ENCODE results near the gene CLEC4D.
A peak's percentile ranks its signal among the peaks of the same experiment; 100 is the strongest.
"Not testable (repeated sequence)": the region's sequence is repeated elsewhere in the genome, so short reads cannot be mapped to it uniquely, and the experiment has no call there.

Gene CLEC4D

DNA sequence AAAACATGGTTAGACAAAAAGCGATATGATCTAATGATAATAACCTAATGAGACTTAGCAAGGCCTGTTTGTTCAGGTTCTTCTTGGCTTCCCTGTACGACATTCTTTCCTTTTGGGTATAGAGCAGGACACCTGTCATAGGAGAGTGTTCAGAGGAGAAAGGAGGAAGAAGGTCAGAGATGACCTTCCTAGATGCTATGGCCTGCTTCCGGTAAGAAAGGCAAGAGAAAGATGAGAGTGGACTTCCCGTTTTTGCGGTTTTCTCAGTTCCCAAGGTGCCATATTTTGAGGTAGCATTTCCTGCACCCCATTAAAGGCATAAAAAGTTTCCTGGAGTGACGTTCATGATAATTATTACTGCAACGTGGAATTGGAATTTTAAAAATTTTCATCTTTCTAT is 18.7 kb downstream of the CLEC4D start:
- DNase-seq (ENCODE audit: low read depth) = no peak

DNA sequence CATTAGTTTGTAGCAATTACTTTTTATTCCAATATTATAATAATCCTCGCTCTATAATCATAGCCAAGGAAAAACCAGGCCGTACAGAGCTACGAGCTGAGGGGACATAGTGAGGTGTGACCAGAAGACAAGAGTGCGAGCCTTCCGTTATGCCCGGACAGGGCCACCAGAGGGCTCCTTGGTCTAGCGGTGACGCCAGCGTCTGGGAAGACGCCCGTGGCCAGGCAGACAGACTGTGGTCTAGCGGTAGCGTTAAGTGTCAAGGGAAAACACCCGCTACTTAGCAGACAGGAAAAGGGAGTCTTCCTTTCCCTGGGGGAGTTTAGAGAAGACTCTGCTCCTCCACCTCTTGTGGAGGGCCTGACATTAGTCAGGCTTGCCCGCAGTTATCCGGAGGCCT is 24.5 kb downstream of the CLEC4D start:
- not testable (repeated sequence) for DNase-seq (ENCODE audit: low read depth)

DNA sequence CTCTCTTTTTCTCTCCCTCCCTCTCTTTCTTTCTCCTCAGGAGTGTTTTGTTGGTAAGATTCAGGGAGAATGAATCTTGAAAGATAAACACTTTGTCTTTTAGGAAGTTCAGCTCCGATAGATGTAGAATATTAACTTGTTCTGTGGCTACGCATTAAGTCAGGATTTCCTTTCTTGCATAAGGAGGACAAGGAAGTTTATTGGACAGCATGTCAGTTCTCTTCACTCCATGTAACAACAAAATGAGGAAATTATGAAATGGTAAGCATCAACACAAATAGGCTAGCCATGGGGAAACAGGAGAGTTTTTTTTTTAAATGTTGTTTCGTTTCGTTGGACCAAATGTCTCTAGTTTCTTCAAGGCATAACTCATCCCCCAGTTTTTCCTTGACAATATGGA is 27.5 kb downstream of the CLEC4D start, which contains the start of gene CLEC4E:
CLEC4E (minus strand) TSS at position 75 of the 400 bp plus-strand sequence. CDS start 108 bp downstream, outside the sequence.
- DNase-seq (ENCODE audit: low read depth) = not testable (repeated sequence)

DNA sequence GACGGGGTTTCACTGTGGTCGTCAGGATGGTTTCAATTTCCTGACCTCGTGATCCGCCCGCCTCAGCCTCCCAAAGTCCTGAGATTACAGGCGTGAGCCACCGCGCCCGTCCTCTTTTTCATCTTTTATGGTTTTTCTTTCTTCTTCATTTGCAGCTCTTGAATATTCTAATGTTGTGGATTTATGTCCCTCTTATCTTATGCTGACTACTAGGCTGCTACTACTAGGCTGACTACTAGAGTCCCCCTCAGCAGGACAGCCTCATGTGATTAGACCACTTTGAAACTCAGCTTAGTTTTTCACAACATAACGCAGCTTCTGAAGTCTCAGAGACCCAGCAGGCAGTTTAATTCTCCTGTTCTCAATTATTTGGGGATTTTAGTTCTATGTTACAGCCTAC is 28.3 kb downstream of the CLEC4D start:
- DNase-seq (ENCODE audit: low read depth) = no peak

DNA sequence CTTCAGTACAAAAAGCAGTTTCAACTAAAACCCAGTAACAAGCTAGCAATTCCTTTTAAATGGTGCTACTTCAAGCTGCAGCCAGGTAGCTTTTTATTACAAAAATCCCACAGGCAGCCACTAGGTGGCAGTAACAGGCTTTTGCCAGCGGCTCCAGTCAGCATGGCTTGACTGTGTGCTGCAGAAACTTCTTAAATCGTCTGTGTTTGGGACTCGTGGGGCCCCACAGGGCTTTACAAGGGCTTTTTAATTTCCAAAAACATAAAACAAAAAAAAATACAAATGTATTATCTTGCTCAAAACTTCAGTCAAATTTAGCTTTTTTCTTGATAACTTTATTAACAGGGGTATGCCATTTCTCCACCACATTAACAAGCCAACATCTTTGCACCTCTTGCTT is 31.0 kb downstream of the CLEC4D start:
- peak; percentile 22 for DNase-seq (ENCODE audit: low read depth)

DNA sequence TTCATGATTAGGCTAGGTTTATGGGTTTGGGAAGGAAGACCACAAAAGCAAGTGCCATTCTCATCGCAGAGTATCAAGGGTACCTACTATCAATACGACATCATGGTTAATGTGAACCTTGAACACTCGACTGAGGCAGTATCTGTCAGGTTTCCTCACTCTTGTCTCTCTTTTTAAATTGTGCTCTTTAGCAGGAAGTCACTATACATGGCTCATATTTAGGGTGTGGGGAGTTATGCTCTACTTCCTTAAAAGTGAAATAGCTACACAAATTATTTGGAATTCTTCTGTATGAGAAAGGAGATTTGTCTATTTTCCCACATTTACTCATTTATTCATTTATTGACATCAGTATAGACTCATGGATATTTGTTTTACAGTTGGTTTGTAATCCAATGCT is 33.3 kb downstream of the CLEC4D start:
- no peak for DNase-seq (ENCODE audit: low read depth)

DNA sequence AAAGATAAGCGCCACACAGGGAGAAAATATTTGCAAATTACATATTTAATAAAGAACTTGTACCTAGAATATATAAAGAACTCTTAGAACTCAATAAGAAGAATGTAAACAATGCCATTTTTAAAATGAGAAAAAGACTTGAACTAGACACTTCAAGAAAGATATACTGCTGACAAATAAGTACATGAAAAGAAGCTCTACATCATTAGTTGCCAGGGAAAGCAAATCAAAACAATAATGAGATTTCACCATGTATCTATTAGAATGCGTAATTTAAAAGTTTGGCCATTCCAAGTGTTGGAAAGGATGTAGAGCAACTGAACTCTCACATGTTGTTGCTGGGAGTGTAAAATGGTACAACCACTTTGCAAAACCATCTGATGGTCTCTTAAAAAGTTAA is 34.3 kb downstream of the CLEC4D start:
- no peak for DNase-seq (ENCODE audit: low read depth)

DNA sequence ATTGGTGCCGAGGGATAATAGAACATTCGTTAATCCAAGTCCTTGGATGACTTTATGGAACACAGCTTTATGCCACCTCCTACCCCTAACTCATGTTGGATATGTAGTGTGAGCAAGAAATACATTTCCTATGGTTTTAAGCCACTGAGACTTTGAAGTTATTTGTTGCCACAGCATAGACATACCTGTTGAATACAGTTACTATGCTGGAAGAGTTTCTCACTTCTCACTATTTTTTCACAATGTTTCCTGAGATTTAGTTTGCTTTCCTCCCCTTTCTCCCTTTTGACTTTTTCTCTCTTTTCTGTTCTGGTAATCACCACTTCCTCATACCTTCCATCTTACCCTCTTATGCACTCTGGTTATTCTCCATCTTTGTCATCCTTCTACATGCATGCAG is 34.9 kb downstream of the CLEC4D start:
- DNase-seq (ENCODE audit: low read depth) = no peak

DNA sequence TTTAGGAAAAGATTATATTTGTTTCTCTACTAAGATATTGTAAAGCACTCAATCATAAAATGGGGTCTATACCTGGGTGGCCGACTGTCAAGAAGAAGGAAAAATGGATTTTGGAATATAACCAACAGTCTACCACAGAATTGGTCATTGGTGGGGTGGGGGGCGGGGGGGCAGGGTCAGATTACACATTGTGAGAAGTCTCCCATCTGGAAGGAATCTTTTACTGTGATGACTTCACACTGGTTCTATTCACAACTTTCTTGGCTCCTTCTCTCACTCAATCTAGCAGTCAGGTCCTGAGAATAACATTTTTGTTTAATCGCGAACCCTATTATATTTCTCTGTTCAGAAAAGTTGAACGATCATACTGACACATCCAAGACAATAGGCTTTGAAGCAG is 36.1 kb downstream of the CLEC4D start:
- DNase-seq (ENCODE audit: low read depth) = no peak

DNA sequence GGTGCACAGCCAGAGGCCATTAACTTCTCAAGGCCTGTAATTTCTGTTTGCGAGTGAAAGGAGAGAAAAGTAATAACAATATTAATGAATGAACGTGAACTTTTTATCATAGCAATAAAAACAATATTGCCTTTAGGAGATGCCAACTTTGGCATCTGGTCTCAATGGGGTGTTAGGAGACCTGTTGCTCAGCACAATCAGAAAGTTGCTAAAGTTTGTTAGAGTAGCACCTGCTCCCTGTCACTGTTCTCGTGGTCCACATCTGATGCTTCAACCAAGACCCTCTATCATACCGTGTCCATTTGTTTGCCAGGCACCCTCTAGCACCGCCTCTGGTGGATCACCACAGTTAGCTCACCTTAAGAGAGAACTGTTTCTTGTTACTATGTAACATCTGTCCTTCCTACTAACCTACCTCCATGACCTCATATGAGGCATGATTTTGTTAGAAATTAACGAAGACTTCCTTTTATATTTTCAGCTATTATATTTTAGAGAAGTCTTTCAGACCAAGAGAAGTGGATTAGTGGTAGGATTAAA is 39.9 kb downstream of the CLEC4D start:
- no peak for DNase-seq (ENCODE audit: low read depth)

DNA sequence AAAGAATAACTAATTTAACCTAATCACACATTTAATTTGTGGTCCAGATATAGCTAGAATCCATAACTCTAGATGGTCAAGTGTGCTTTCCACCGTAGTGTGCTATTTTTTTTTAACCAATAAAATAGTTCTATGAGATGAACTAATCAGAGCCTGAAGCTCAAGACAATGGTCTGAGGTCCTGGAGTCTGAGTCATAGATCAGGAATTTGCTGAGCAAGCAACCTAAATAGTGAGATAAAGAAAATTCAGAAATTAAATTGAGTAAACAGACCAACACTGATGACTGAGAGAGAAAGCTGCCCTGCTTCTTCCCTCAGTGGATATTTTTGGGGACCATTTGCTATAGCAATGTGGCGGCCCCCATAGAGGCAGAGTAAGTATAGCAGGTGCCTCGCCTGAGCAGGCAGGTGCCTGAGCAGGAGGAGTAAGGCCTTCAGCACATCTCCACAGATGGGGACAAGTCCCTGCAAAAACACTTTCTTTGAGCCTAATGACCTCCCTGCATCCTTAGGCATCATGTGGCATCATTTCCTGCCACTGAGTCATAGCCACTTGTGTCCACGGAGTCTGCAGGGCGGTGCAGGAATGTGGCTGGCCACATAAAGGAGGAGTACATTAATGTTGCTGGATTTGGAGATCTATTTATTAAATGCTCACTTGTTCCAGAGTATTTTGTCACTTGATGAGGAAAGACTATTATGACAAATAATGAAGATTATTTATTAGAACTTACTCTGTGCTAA is 41.3 kb downstream of the CLEC4D start:
- DNase-seq (ENCODE audit: low read depth) = no peak

DNA sequence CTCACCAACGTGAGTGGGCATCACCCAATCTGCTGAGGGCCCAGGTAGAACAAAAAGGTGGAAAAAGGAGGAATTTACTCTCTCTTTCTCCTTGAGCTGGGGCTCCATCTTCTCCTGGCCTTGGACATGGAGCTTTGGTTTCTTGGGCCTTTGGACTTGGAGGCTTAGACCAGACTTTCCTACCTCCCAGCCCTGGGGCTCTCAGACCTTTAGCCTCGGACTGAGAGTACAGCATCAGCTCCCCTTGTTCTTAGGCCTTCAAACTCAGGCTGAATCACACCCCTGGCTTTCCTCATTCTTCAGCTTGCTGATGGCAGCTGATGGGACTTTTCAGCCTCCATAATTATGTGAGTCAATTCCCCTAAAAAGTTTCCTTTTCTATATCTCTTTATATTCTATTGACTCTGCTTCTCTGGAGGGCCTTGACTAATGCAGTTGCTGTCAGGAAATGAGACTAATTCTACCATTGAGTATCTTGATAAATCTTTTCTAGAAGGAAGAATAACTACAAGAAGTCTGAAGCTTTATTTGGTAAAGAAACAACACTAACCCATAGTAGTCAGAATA is 43.3 kb downstream of the CLEC4D start:
- DNase-seq (ENCODE audit: low read depth) = no peak

DNA sequence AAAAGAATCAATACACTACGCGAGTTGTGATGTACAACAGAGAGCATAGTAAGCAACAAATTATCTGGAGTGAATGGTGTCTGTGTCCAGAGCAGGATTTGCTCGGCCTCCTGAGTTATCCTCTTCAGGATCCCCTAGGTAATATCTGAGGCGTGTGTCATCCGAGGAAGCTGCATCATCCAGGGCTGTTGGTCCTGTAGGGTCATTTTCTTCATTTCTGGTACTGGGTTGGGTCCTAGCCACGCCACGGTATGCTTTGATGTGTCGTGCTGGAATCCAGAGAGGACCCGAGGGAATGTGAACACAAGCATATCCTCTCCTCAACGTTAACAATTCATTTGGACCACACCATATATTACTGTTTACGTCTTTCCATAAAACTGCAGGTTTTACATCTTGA is 46.4 kb downstream of the CLEC4D start:
- no peak for DNase-seq (ENCODE audit: low read depth)

DNA sequence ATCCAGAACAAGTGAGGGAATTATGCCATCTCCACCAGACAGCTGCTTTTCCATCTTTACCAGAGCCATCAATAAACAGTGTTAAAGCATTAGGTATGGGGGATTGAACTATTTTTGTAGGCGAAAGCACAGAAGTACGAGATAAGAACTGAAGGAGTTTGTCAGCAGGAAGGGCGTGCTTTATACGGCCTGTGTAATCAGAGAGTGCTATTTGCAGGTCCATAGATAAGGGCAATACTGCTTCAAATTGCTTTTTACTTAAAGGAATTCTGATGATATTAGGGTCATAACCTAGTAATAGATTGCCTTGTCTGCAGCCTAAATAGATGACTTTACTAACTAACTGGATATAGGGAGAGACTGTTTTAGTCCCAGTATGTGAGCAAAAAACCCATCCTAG is 47.7 kb downstream of the CLEC4D start:
- no peak for DNase-seq (ENCODE audit: low read depth)

DNA sequence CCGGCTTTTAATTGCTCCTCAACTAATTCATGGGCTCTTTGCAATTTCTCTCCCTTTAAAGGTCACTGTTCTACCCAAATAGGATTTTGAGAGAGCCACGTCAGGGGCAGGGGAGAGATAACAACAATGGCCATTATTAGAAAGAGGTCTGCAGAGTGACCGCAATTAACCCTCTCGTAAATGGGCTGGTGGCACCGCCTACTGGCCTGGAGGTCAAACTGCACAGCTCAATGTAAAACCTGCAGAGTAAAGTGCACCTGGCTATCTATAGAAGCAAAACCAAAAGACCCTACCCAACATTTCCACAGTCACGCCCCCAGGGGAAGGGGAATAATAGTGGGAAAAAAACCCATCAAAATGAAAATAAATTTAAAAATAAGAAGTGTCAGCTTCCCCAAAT is 49.0 kb downstream of the CLEC4D start:
- no peak for DNase-seq (ENCODE audit: low read depth)

DNA sequence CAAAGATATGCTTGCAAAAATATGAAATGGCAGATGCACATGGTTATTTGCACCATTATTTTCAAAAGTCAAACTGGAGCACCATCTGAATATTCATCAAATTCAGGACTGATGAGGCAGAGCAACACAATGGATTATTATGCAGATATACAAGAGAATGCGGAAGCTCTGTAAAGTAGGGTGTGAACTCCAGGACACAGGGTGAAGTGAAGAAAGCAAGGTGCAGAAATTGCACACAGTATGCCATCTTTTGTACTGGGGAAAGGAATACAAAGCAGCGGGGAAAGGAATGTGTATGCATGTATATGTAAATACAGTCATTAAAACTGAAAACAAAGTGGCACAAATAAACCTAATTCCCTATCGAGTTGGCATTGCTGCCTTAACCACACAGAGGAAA is 50.1 kb downstream of the CLEC4D start:
- DNase-seq (ENCODE audit: low read depth) = no peak

DNA sequence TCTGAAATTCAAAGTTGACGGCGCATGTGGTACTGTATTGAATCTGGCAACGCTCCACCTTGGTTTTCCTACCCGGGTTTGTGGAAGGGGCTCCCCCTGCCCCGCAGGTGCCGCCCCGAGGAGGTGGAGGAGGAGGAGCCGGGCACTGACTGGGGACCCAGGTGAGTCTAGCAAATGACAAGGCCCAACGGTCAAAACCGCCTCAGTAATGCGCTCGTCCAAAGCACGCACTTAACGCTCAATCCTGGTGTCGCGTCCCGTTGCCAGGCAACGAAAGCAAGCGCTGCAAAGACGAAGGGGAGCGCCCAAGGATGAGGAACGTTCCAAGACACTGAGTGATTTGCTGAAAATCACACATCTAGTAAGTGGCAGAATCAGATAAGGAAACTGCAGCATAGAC is 51.4 kb downstream of the CLEC4D start:
- DNase-seq (ENCODE audit: low read depth) = no peak

DNA sequence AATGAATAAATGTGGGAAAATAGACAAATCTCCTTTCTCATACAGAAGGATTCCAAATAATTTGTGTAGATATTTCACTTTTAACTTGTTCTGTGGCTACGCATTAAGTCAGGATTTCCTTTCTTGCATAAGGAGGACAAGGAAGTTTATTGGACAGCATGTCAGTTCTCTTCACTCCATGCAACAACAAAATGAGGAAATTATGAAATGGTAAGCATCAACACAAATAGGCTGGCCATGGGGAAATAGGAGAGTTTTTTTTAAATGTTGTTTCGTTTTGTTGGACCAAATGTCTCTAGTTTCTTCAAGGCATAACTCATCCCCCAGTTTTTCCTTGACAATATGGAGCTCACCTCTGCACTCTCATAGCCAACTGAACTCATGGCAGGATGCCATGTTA is 52.7 kb downstream of the CLEC4D start:
- DNase-seq (ENCODE audit: low read depth) = not testable (repeated sequence)

DNA sequence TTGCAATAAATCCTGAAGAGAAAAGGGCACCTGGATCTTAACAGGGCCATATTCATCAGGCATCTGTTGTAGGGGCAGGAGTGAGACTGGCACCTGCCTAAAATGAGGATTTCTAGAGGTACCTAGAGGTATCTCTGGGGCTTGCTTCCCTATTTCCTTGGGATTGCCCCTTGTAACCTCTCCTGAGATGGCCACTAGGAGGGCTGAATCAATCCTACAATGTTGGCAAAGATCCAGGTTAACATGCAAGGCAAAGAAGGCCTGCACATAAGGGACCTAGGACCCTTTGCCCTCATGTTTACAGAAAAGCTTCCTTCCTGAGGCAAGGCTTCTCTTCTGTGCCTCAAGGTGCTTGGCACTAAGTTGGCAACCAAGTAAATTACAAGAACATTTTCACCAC is 53.2 kb downstream of the CLEC4D start:
- no peak for DNase-seq (ENCODE audit: low read depth)

All from GM04504 (cell line).